Sigmoid colon (tissue), 3 donors: ENCODE measurements around the gene PRKAR2B.
"Not testable (repeated sequence)": the region's sequence is repeated elsewhere in the genome, so short reads cannot be mapped to it uniquely, and the experiment has no call there.

Experiments used
- POLR2A ChIP-seq, 2 donors: fragments of 450-650 bp; IDR thresholded peaks; one replicate each; pipeline ENCODE4 v1.6.1; 2016; ENCODE audit warnings: antibody characterized with exemption in 2 of 2, mild to moderate bottlenecking in 2 of 2, moderate library complexity in 2 of 2
- TF ChIP-seq, protein P1 (sequence below), 4 experiments: fragments of 450-650 bp in 3 of 4; fragments of 200-600 bp in 1 of 4; IDR thresholded peaks; one replicate each; pipeline ENCODE4 v1.5.1; 2016 to 2019; ENCODE audit warnings: antibody characterized with exemption in 4 of 4, mild to moderate bottlenecking in 3 of 4, moderate library complexity in 2 of 4

DNA sequence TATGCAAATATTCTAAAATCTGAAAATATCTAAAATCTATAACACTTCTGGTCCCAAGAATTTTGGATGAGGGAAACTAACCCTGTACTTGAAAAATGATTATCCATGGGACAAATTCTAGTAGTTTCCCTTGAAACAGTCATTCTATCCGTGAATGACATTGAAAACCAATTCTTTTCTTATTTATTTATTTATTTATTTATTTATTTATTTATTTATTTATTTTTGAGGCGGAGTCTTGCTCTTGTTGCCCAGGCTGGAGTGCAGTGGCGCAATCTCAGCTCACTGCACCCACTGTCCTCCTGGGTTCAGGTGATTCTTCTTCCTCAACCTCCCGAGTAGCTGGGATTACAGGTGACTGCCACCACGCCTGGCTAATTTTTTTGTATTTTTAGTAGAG lies 99.4 kb downstream of the PRKAR2B start:
- TF ChIP-seq, protein P1, sequence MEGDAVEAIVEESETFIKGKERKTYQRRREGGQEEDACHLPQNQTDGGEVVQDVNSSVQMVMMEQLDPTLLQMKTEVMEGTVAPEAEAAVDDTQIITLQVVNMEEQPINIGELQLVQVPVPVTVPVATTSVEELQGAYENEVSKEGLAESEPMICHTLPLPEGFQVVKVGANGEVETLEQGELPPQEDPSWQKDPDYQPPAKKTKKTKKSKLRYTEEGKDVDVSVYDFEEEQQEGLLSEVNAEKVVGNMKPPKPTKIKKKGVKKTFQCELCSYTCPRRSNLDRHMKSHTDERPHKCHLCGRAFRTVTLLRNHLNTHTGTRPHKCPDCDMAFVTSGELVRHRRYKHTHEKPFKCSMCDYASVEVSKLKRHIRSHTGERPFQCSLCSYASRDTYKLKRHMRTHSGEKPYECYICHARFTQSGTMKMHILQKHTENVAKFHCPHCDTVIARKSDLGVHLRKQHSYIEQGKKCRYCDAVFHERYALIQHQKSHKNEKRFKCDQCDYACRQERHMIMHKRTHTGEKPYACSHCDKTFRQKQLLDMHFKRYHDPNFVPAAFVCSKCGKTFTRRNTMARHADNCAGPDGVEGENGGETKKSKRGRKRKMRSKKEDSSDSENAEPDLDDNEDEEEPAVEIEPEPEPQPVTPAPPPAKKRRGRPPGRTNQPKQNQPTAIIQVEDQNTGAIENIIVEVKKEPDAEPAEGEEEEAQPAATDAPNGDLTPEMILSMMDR (IDR thresholded peaks at IDR 0.05), result not testable (repeated sequence)
- TF ChIP-seq POLR2A (IDR thresholded peaks at IDR 0.05), result not testable (repeated sequence)
